ENCODE data around the gene STIMATE.

DNA sequence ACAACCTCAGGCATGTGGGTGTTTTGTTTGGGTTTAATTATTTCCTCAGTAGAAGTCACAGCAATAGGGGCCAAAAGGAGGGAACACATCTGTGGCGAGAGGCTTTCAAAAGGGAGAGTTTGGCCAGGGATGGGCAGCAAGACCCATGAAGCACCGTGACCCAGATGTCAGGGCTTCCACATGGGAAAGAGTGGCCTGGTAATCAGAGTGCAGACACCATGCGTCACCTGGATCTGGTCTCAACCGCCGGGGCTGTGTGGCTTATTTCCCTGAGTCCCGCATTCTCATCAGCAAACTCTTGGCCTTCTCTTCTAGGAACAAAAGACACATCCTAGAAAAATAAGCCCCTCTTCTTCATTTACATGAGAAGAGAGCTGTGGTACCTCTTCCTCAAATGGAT is 50.1 kb downstream of the STIMATE start:
- TF ChIP-seq, protein P1, sequence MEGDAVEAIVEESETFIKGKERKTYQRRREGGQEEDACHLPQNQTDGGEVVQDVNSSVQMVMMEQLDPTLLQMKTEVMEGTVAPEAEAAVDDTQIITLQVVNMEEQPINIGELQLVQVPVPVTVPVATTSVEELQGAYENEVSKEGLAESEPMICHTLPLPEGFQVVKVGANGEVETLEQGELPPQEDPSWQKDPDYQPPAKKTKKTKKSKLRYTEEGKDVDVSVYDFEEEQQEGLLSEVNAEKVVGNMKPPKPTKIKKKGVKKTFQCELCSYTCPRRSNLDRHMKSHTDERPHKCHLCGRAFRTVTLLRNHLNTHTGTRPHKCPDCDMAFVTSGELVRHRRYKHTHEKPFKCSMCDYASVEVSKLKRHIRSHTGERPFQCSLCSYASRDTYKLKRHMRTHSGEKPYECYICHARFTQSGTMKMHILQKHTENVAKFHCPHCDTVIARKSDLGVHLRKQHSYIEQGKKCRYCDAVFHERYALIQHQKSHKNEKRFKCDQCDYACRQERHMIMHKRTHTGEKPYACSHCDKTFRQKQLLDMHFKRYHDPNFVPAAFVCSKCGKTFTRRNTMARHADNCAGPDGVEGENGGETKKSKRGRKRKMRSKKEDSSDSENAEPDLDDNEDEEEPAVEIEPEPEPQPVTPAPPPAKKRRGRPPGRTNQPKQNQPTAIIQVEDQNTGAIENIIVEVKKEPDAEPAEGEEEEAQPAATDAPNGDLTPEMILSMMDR (conservative IDR thresholded peaks at IDR 0.05; ENCODE audit: low read depth, low read length) = no peak
- TF ChIP-seq CEBPB (IDR thresholded peaks at IDR 0.05; ENCODE audit: low read depth, low read length) = no peak
- TF ChIP-seq MXI1 (IDR thresholded peaks at IDR 0.05; ENCODE audit: borderline replicate concordance, low read depth, low read length) = no peak

Data from IMR-90 (cell line).